GM23338 (cell line): ENCODE measurements around the gene RAI14. TPM values are rescaled to one million over a fixed set of nuclear protein-coding genes. Genes with fewer than 3 reads are reported as not detected.
A peak's percentile ranks its signal among the peaks of the same experiment; 100 is the strongest.

Experiments
- ATAC-seq: fragments of 200-7000 bp; cut with Tn5 transposase; 3 replicates; pipeline ENCODE4 v1.9.1; 2020
- DNase-seq: peaks from one replicate; pipeline ENCODE4 v3.0.0-alpha.2; 2015; ENCODE audit warnings: low spot score
- H2AFZ ChIP-seq: fragments of 200-600 bp; sonication (generic); 2 replicates; pipeline ENCODE4 v1.8.0; 2016; ENCODE audit warnings: antibody characterized with exemption, mild to moderate bottlenecking, moderate library complexity
- H3F3A ChIP-seq: fragments of 200-600 bp; sonication (generic); replicated peaks from 2 replicates; pipeline ENCODE4 v1.8.0; 2017; ENCODE audit warnings: antibody characterized with exemption, mixed run types, low read depth
- H3K27ac ChIP-seq: fragments of 200-600 bp; sonication (generic); 2 replicates; pipeline ENCODE4 v1.6.1; 2016; ENCODE audit warnings: low read depth
- H3K27me3 ChIP-seq: fragments of 200-600 bp; sonication (generic); 2 replicates; pipeline ENCODE4 v1.8.0; 2016; ENCODE audit warnings: mild to moderate bottlenecking, mixed run types, moderate library complexity; ENCODE audit not compliant: insufficient read depth
- H3K36me3 ChIP-seq: fragments of 200-600 bp; sonication (generic); 2 replicates; pipeline ENCODE4 v1.8.0; 2016; ENCODE audit warnings: mild to moderate bottlenecking; ENCODE audit not compliant: insufficient read depth
- H3K4me1 ChIP-seq: fragments of 200-600 bp; sonication (generic); 2 replicates; pipeline ENCODE4 v1.8.0; 2016; ENCODE audit warnings: mild to moderate bottlenecking, moderate library complexity; ENCODE audit not compliant: insufficient read depth
- H3K4me2 ChIP-seq: fragments of 200-600 bp; sonication (generic); 2 replicates; pipeline ENCODE4 v1.7.1; 2017; ENCODE audit warnings: mixed run types
- H3K4me3 ChIP-seq: fragments of 200-600 bp; sonication (generic); 2 replicates; pipeline ENCODE4 v1.6.1; 2016; ENCODE audit warnings: mixed run types
- H3K79me2 ChIP-seq: fragments of 200-600 bp; sonication (generic); replicated peaks from 2 replicates; pipeline ENCODE4 v1.8.0; 2017; ENCODE audit warnings: mild to moderate bottlenecking; ENCODE audit not compliant: insufficient read depth
- H3K9me2 ChIP-seq: fragments of 200-600 bp; sonication (generic); 2 replicates; pipeline ENCODE4 v1.8.0; 2017; ENCODE audit not compliant: insufficient read depth
- H4K20me1 ChIP-seq: fragments of 200-600 bp; sonication (generic); replicated peaks from 2 replicates; pipeline ENCODE4 v1.8.0; 2017; ENCODE audit warnings: mild to moderate bottlenecking; ENCODE audit not compliant: insufficient read depth
- H3K27ac Mint-ChIP-seq: 2 replicates; pipeline ENCODE4 v1.8.0; 2020; ENCODE audit warnings: inconsistent platforms, mild to moderate bottlenecking, moderate library complexity, mixed read lengths
- H3K27me3 Mint-ChIP-seq: 3 replicates; pipeline ENCODE4 v1.8.0; 2022; ENCODE audit warnings: low read depth, mild to moderate bottlenecking, moderate library complexity, mixed read lengths, inconsistent platforms; ENCODE audit not compliant: insufficient read depth, poor library complexity
- H3K36me3 Mint-ChIP-seq: 3 replicates; pipeline ENCODE4 v1.8.0; 2021; ENCODE audit warnings: low read depth, mild to moderate bottlenecking, inconsistent platforms, moderate library complexity, mixed read lengths
- H3K4me1 Mint-ChIP-seq: 3 replicates; pipeline ENCODE4 v1.8.0; 2020; ENCODE audit warnings: mild to moderate bottlenecking, inconsistent platforms, mixed read lengths
- H3K4me3 Mint-ChIP-seq: 3 replicates; pipeline ENCODE4 v1.8.0; 2021; ENCODE audit warnings: moderate library complexity, mild to moderate bottlenecking, inconsistent platforms, mixed read lengths
- H3K9me3 Mint-ChIP-seq: 3 replicates; pipeline ENCODE4 v1.8.0; 2020; ENCODE audit warnings: moderate library complexity, mild to moderate bottlenecking, inconsistent platforms, mixed read lengths
- CREB1 ChIP-seq: fragments of 250-450 bp; sonication (Bioruptor Pico); IDR thresholded peaks from 2 replicates; pipeline ENCODE4 v1.5.0; 2020; ENCODE audit warnings: low read depth, mild to moderate bottlenecking, moderate library complexity
- EZH2 ChIP-seq: fragments of 200-600 bp; sonication (generic); IDR thresholded peaks from one replicate; pipeline ENCODE4 v1.8.0; 2017; ENCODE audit warnings: antibody characterized with exemption, mild to moderate bottlenecking, low read depth; ENCODE audit not compliant: unreplicated experiment
- EZH2phosphoT487 ChIP-seq: fragments of 200-600 bp; sonication (generic); IDR thresholded peaks from one replicate; pipeline ENCODE4 v1.8.1; 2018; ENCODE audit warnings: antibody characterized with exemption; ENCODE audit not compliant: unreplicated experiment
- JUNB ChIP-seq: IDR thresholded peaks from one replicate; pipeline ENCODE4 v1.6.1; 2016; ENCODE audit warnings: antibody characterized with exemption; ENCODE audit not compliant: unreplicated experiment
- NANOG ChIP-seq: IDR thresholded peaks from 2 replicates; pipeline ENCODE4 v1.6.1; 2016; ENCODE audit warnings: antibody characterized with exemption, borderline replicate concordance
- POLR2AphosphoS5 ChIP-seq: IDR thresholded peaks from 2 replicates; pipeline ENCODE4 v1.6.1; 2016; ENCODE audit warnings: antibody characterized with exemption, low read depth
- REST ChIP-seq: IDR thresholded peaks from one replicate; pipeline ENCODE4 v1.6.1; 2018; ENCODE audit warnings: antibody characterized with exemption; ENCODE audit not compliant: unreplicated experiment
- STAT1 ChIP-seq: IDR thresholded peaks from one replicate; pipeline ENCODE4 v1.6.1; 2016; ENCODE audit warnings: antibody characterized with exemption; ENCODE audit not compliant: unreplicated experiment
- ZNF114 ChIP-seq: fragments of 250-450 bp; sonication (Bioruptor Pico); IDR thresholded peaks from 2 replicates; pipeline ENCODE4 v1.5.0; 2020; ENCODE audit warnings: mild to moderate bottlenecking, moderate library complexity
- ZNF331 ChIP-seq: fragments of 250-450 bp; sonication (Bioruptor Pico); IDR thresholded peaks from 2 replicates; pipeline ENCODE4 v1.5.0; 2020; ENCODE audit warnings: low read depth, mild to moderate bottlenecking, moderate library complexity
- polyA plus RNA-seq: library from polyadenylated mRNA; unstranded; fragments of >200 nt; fragmentation: Nextera tagmentation; extraction: Ambion mirVana; gene quantifications from 2 replicates; pipeline ENCODE4 v1.2.1, GENCODE V29; 2016
- total RNA-seq: library from RNA; depleted of rRNA; stranded (reverse); fragments of >200 nt; shearing (Covaris generic); gene quantifications from 2 replicates; pipeline ENCODE4 v1.2.3, GENCODE V29; 2014
- TF ChIP-seq, protein P1 (sequence below): IDR thresholded peaks from 2 replicates; pipeline ENCODE4 v1.6.1; 2016; ENCODE audit warnings: antibody characterized with exemption
- TF ChIP-seq, protein P2 (sequence below), 2 experiments: fragments of 200-600 bp in 1 of 2; sonication (generic) in 1 of 2; conservative IDR thresholded peaks; 2 replicates each; pipeline versions ENCODE4 v1.5.1 to v1.6.1; 2016 to 2017; ENCODE audit warnings: antibody characterized with exemption in 2 of 2, low read depth in 2 of 2, mild to moderate bottlenecking in 2 of 2, moderate library complexity in 1 of 2
- TF ChIP-seq, protein P3 (sequence below): fragments of 250-450 bp; sonication (Bioruptor Pico); IDR thresholded peaks from 2 replicates; pipeline ENCODE4 v1.5.0; 2020; ENCODE audit warnings: mild to moderate bottlenecking, moderate library complexity

The RAI14 gene
- total and polyA plus RNA-seq, 2 experiments from 2014 or later, result 58.8 to 95.8 TPM

DNA sequence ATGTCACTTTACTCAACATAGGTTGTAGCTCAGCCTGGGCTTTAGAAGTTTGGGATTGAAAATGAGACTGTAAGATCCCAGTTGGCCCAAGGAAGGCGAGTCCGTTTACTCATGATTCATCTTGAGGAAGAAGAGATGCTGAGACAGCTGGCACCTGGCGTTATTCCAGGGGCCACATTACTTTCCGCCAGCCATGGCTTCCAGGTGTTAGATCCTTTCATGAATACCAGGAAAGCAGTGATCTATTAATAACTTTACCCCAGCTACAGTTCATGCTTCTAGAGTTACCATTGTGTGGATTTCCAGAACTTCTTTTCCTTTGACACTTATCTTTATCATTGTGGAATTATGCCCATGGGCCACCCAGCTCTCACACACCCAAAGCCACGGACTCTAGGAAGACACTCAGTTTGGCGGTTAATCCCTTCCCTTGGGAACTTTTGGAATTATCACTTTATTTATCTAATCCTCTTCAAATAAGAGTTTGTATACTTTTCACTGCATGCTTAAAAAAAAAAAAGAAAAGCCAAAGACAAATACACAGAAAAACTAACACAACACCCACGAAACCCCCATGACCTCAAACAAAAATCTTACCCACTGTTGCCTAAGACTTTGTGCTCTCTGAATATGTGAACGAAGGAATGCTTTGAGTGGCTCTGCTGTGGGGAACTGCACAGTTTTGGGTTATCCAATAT lies 26.9 kb downstream of the RAI14 start:
- ATAC-seq (no peak), DNase-seq (no peak)
- H3K36me3 ChIP-seq, result peaks cover 6% of the 10 kb centered on the region; the same call in 1 of the 2 replicates
- Mint-ChIP-seq H3K4me1 (peaks cover 71% of the 10 kb centered on the region), H3K9me3 (no peaks in the 10 kb centered on the region), H3K27ac (no peak overlapping the region), H3K36me3 (peaks cover 14% of the 10 kb centered on the region), H3K4me3 (no peak overlapping the region), H3K27me3 (peaks cover 2% of the 10 kb centered on the region)
- no peak overlapping the region for H3K4me3 ChIP-seq
- peaks cover 96% of the 10 kb centered on the region for H3K79me2 ChIP-seq
- H2AFZ ChIP-seq, result no peak overlapping the region
- no peak overlapping the region for H3K4me2 ChIP-seq
- TF ChIP-seq ZNF331 (no peak), REST (no peak), POLR2AphosphoS5 (no peak), CREB1 (CRISPR knock-in tag) (no peak), EZH2 (no peak), EZH2phosphoT487 (no peak), STAT1 (no peak), ZNF114 (no peak), NANOG (no peak), JUNB (no peak)
- TF ChIP-seq, protein P1, sequence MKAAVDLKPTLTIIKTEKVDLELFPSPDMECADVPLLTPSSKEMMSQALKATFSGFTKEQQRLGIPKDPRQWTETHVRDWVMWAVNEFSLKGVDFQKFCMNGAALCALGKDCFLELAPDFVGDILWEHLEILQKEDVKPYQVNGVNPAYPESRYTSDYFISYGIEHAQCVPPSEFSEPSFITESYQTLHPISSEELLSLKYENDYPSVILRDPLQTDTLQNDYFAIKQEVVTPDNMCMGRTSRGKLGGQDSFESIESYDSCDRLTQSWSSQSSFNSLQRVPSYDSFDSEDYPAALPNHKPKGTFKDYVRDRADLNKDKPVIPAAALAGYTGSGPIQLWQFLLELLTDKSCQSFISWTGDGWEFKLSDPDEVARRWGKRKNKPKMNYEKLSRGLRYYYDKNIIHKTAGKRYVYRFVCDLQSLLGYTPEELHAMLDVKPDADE, result no peak
- TF ChIP-seq, protein P2, sequence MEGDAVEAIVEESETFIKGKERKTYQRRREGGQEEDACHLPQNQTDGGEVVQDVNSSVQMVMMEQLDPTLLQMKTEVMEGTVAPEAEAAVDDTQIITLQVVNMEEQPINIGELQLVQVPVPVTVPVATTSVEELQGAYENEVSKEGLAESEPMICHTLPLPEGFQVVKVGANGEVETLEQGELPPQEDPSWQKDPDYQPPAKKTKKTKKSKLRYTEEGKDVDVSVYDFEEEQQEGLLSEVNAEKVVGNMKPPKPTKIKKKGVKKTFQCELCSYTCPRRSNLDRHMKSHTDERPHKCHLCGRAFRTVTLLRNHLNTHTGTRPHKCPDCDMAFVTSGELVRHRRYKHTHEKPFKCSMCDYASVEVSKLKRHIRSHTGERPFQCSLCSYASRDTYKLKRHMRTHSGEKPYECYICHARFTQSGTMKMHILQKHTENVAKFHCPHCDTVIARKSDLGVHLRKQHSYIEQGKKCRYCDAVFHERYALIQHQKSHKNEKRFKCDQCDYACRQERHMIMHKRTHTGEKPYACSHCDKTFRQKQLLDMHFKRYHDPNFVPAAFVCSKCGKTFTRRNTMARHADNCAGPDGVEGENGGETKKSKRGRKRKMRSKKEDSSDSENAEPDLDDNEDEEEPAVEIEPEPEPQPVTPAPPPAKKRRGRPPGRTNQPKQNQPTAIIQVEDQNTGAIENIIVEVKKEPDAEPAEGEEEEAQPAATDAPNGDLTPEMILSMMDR (conservative IDR thresholded peaks at IDR 0.05; ENCODE audit: low read depth in 2 of 2), result no peak
- TF ChIP-seq, protein P3, sequence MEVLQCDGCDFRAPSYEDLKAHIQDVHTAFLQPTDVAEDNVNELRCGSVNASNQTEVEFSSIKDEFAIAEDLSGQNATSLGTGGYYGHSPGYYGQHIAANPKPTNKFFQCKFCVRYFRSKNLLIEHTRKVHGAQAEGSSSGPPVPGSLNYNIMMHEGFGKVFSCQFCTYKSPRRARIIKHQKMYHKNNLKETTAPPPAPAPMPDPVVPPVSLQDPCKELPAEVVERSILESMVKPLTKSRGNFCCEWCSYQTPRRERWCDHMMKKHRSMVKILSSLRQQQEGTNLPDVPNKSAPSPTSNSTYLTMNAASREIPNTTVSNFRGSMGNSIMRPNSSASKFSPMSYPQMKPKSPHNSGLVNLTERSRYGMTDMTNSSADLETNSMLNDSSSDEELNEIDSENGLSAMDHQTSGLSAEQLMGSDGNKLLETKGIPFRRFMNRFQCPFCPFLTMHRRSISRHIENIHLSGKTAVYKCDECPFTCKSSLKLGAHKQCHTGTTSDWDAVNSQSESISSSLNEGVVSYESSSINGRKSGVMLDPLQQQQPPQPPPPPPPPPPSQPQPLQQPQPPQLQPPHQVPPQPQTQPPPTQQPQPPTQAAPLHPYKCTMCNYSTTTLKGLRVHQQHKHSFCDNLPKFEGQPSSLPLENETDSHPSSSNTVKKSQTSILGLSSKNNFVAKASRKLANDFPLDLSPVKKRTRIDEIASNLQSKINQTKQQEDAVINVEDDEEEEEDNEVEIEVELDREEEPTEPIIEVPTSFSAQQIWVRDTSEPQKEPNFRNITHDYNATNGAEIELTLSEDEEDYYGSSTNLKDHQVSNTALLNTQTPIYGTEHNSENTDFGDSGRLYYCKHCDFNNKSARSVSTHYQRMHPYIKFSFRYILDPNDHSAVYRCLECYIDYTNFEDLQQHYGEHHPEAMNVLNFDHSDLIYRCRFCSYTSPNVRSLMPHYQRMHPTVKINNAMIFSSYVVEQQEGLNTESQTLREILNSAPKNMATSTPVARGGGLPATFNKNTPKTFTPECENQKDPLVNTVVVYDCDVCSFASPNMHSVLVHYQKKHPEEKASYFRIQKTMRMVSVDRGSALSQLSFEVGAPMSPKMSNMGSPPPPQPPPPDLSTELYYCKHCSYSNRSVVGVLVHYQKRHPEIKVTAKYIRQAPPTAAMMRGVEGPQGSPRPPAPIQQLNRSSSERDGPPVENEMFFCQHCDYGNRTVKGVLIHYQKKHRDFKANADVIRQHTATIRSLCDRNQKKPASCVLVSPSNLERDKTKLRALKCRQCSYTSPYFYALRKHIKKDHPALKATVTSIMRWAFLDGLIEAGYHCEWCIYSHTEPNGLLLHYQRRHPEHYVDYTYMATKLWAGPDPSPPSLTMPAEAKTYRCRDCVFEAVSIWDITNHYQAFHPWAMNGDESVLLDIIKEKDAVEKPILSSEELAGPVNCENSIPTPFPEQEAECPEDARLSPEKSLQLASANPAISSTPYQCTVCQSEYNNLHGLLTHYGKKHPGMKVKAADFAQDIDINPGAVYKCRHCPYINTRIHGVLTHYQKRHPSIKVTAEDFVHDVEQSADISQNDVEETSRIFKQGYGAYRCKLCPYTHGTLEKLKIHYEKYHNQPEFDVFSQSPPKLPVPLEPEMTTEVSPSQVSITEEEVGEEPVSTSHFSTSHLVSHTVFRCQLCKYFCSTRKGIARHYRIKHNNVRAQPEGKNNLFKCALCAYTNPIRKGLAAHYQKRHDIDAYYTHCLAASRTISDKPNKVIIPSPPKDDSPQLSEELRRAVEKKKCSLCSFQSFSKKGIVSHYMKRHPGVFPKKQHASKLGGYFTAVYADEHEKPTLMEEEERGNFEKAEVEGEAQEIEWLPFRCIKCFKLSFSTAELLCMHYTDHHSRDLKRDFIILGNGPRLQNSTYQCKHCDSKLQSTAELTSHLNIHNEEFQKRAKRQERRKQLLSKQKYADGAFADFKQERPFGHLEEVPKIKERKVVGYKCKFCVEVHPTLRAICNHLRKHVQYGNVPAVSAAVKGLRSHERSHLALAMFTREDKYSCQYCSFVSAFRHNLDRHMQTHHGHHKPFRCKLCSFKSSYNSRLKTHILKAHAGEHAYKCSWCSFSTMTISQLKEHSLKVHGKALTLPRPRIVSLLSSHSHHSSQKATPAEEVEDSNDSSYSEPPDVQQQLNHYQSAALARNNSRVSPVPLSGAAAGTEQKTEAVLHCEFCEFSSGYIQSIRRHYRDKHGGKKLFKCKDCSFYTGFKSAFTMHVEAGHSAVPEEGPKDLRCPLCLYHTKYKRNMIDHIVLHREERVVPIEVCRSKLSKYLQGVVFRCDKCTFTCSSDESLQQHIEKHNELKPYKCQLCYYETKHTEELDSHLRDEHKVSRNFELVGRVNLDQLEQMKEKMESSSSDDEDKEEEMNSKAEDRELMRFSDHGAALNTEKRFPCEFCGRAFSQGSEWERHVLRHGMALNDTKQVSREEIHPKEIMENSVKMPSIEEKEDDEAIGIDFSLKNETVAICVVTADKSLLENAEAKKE (CRISPR knock-in tag), result no peak
- H3K9me2 ChIP-seq, result no peaks in the 10 kb centered on the region
- peak overlapping the region; percentile 39 for H3K27ac ChIP-seq
- no peaks in the 10 kb centered on the region for H3K27me3 ChIP-seq
- H4K20me1 ChIP-seq, result peaks cover 54% of the 10 kb centered on the region
- H3K4me1 ChIP-seq, result peaks cover 59% of the 10 kb centered on the region
- H3F3A ChIP-seq, result no peaks in the 10 kb centered on the region
